Glutamatergic neuron (in vitro differentiated cells): ENCODE data around the gene PIK3R3. TPM values are rescaled to one million over a fixed set of nuclear protein-coding genes. Genes with fewer than 3 reads are reported as not detected.

Experiments
- DNase-seq: peaks from one replicate; pipeline ENCODE4 v3.0.0; 2022
- H3K27ac Mint-ChIP-seq: one replicate; pipeline ENCODE4 v1.8.0; 2020; ENCODE audit warnings: mild to moderate bottlenecking, mixed read lengths, inconsistent platforms; ENCODE audit not compliant: unreplicated experiment
- H3K27me3 Mint-ChIP-seq: one replicate; pipeline ENCODE4 v1.8.0; 2020; ENCODE audit warnings: mild to moderate bottlenecking, moderate library complexity, mixed read lengths, inconsistent platforms; ENCODE audit not compliant: unreplicated experiment
- H3K36me3 Mint-ChIP-seq: one replicate; pipeline ENCODE4 v1.8.0; 2020; ENCODE audit warnings: mild to moderate bottlenecking, mixed read lengths, inconsistent platforms; ENCODE audit not compliant: unreplicated experiment
- H3K4me1 Mint-ChIP-seq: one replicate; pipeline ENCODE4 v1.8.0; 2020; ENCODE audit warnings: mild to moderate bottlenecking, low read depth, mixed read lengths, inconsistent platforms; ENCODE audit not compliant: unreplicated experiment
- H3K4me3 Mint-ChIP-seq: one replicate; pipeline ENCODE4 v1.8.0; 2020; ENCODE audit warnings: mild to moderate bottlenecking, mixed read lengths, inconsistent platforms; ENCODE audit not compliant: unreplicated experiment
- H3K9me3 Mint-ChIP-seq: one replicate; pipeline ENCODE4 v1.8.0; 2020; ENCODE audit warnings: mild to moderate bottlenecking, moderate library complexity, mixed read lengths, inconsistent platforms; ENCODE audit not compliant: unreplicated experiment
- total RNA-seq: library from RNA; stranded (reverse); fragmentation: NEBNext Ultra II Directional; extraction: Animal tissue kit (Norgen Biotek cat#: 25700); gene quantifications from one replicate; pipeline ENCODE4 v1.2.1, GENCODE V29; 2021; ENCODE audit not compliant: unreplicated experiment
- TF ChIP-seq, protein P1 (sequence below): fragments of 200-600 bp; sonication (generic); IDR thresholded peaks from one replicate; pipeline ENCODE4 v1.5.0; 2021; ENCODE audit not compliant: partially characterized antibody, unreplicated experiment

PIK3R3 gene
- total RNA-seq, 1 donor from 2014 or later, result 156 TPM

DNA sequence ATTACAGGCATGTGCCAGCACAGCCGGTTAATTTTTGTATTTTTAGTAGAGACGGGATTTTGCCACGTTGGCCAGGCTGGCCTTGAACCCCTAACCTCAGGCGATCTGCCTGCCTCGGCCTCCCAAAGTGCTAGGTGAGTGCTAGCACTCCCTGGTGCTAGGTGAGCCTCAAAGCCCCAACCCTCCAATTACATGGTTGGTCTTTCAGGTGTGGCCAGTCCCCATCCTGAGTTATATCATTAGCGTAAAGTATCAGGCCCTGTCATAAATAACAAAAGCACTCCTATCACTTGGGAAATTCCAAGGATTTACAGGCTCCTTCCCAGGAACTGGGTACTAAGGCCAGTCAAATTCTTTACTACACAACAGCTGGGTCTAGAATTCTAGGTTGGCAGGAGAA is 138.0 kb downstream of the PIK3R3 start:
- Mint-ChIP-seq H3K9me3 (no peaks in the 10 kb centered on the region), H3K27ac (no peak overlapping the region), H3K27me3 (peaks cover 1% of the 10 kb centered on the region), H3K4me1 (no peaks in the 10 kb centered on the region), H3K4me3 (no peak overlapping the region), H3K36me3 (no peaks in the 10 kb centered on the region)
- TF ChIP-seq, protein P1, sequence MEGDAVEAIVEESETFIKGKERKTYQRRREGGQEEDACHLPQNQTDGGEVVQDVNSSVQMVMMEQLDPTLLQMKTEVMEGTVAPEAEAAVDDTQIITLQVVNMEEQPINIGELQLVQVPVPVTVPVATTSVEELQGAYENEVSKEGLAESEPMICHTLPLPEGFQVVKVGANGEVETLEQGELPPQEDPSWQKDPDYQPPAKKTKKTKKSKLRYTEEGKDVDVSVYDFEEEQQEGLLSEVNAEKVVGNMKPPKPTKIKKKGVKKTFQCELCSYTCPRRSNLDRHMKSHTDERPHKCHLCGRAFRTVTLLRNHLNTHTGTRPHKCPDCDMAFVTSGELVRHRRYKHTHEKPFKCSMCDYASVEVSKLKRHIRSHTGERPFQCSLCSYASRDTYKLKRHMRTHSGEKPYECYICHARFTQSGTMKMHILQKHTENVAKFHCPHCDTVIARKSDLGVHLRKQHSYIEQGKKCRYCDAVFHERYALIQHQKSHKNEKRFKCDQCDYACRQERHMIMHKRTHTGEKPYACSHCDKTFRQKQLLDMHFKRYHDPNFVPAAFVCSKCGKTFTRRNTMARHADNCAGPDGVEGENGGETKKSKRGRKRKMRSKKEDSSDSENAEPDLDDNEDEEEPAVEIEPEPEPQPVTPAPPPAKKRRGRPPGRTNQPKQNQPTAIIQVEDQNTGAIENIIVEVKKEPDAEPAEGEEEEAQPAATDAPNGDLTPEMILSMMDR, result no peak
- no peak for DNase-seq

Other genes with a start within 250 kb of the PIK3R3 start
- gene TSPAN1, start 42.5 kb upstream of the PIK3R3 start, total RNA-seq, result 2.3 TPM
- gene P3R3URF, start 43.9 kb upstream of the PIK3R3 start, total RNA-seq, result not detected
- gene POMGNT1, start 65.8 kb upstream of the PIK3R3 start, total RNA-seq, result 70.2 TPM
- 0.29 TPM for gene LURAP1, start 70.7 kb upstream of the PIK3R3 start, total RNA-seq
- gene RAD54L, start 115.1 kb upstream of the PIK3R3 start, total RNA-seq, result 4.6 TPM
- gene LRRC41, start 171.0 kb upstream of the PIK3R3 start, total RNA-seq, result 77.9 TPM
- 271 TPM for gene UQCRH, start 171.1 kb upstream of the PIK3R3 start, total RNA-seq
- gene NSUN4, start 208.2 kb upstream of the PIK3R3 start, total RNA-seq, result 20.2 TPM